GM18502 (cell line): ENCODE measurements around the gene RBM18.

ENCODE experiments used
- ATAC-seq: cut with Tn5 transposase; IDR thresholded peaks from one replicate; pipeline ENCODE4 v1.9.1; 2021; ENCODE audit warnings: mild to moderate bottlenecking; ENCODE audit not compliant: unreplicated experiment, poor library complexity

The RBM18 gene, protein sequence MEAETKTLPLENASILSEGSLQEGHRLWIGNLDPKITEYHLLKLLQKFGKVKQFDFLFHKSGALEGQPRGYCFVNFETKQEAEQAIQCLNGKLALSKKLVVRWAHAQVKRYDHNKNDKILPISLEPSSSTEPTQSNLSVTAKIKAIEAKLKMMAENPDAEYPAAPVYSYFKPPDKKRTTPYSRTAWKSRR

DNA sequence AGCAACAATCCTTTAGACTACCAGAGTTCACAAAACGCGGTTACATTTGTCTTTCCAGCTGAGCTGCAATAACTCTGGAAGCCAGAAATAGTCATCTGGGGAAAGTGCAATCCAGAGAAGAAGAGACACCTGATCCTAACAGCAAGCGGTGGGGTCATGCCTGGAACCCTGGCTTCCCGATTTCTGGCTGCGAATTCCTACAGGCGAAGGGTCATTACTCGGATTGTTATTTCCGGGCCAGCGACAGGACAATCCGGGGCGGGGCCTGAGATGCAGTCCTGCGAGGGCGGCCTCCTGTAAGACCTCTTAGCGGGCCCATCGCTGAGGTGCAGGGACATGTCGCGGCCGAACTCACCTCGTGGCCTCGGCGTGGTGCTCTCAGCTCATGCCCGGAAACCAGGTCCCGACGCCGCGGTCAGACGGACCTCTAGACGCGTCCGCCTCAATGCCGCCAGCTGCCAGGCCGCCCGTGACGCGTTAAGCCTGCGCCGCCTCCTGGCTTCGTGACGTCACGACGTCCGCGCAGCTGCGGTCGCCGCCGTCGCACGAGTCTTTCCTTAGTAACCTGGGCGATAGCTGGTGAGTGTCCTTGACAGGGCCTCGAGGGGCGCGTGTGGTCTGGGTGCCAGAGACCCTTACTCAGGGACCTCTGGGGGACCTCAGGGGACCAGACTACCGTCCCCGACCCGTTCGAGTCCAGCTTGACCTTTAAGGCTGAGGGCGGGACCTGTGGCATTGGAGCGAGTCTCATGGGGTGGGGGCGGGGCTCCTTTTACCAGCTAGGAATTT lies at the start of gene RBM18, which contains the start of gene MRRF:
RBM18 (minus strand) TSS at position 481 of the 789 bp plus-strand sequence. CDS start 3,348 bp downstream, outside the sequence.
MRRF (plus strand) TSS at position 523 of the 789 bp plus-strand sequence. CDS start 6,010 bp downstream, outside the sequence.
- peak; percentile 87 for ATAC-seq

DNA sequence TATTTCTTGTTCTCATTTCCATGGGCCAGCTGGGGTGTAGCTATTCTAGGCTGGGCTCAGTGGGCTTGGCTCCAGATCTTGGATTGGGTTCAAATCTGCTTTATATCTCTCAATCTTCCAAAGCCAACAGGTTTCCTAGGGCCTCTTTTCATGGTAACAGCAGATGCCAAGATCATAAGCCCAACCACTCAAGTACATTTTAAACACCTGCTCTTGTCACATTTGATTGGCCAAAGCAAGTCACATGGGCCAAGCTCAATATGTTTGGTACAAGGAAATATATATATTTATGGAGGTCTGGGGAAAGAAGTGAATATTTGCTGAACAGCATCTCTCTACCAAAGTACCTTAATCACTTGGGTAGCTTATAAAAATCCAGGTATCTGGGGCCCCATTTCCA lies 49.5 kb upstream of the RBM18 start:
- ATAC-seq = no peak

- no peak for ATAC-seq
Measured at GRCh38 chr9:122309861-122310260, 45.2 kb upstream of the RBM18 start.

DNA sequence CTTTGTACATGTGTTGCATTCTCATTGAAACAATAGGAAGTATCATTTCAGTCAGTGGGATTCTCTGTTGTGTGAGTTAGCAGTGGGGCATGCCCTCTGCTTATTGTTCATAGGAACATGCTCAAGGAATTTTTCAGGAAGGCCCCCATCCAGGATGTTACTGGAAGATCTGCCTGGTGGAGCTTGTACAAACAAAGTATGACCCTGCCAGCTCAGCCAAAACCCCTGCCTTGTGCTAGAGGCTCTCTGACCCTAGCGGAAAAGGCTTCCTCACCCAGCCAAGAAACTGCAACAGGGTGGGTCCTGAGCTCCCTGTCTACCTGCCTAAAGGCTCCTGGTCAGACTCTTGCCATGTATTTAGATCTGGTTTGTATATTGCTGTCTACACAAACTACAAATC lies 43.3 kb upstream of the RBM18 start:
- no peak for ATAC-seq

- ATAC-seq = no peak
Measured at GRCh38 chr9:122307061-122307460, 42.4 kb upstream of the RBM18 start.

DNA sequence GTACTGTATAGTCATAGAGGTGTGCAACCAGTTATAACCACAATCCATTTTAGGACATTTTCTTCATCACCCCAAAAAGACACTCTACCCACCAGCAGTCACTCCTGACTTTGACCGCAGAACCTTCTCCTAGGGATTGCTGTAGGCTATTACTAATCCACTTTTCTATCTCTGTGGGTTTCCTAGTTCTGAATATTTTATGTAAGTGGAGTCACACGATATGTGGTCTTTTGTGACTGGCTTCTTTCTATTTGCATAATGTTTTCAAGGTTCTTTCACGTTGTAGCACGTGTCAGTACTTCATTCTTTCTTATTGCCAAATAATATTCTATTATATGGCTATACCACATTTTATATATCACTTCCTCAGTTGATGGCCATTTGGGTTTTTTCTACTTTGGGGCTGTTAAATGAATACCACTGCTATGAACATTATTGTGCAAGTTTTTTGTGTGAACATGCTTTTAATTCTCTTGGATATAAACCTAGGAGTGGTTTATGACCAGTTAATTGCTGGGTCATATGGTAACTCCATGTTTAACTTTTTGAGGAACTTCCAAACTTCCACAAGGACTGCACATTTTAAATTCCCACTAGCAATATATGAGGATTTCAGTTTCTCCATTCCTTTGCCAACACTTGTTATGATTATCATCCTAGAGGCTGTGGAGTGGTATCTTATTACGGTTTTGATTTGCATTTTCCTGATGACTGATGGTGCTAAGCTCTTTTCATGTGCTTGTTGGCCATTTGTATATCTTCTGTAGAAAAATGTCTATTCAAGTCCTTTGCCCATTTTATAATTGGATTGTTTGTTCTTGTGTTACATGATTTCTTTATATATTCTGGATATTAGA lies 37.8 kb upstream of the RBM18 start:
- no peak for ATAC-seq

DNA sequence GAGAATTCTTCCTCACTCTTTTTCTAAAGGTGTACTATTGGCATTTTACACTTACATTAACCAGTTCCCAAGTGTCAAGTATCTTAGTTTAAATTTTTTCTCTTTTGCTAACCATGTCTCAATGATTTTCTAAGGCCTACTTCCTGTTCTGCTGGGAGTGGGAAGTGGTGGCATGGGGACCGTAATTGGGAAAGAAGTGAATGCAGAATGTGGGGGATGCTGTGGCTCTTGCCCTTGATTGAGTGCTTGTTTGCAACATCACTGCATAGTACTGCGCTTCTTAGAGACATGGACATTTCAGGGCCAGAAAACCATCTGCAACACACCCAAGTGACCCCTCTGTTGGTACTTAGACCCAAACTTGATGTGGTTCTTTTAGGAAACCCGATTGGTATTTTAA lies 32.9 kb upstream of the RBM18 start:
- no peak for ATAC-seq

DNA sequence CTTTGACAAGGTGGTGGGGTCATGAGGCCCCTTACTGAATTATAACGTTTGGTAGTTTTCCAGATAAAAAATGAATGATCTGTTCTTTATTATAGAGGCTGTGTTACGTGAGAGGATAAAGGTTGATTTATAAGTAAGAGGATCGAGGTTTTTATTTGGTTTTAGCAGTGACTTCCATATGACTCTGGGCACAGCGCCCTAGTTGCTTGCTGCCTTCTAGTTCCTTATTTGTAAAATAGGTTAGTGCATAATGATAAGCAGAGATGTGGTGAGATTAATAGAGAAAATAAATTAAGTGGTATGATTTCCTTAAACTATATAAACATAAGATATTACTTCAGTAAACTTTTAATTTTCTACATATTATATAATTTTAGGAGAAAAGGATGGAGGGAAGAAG lies 29.9 kb upstream of the RBM18 start:
- no peak for ATAC-seq

DNA sequence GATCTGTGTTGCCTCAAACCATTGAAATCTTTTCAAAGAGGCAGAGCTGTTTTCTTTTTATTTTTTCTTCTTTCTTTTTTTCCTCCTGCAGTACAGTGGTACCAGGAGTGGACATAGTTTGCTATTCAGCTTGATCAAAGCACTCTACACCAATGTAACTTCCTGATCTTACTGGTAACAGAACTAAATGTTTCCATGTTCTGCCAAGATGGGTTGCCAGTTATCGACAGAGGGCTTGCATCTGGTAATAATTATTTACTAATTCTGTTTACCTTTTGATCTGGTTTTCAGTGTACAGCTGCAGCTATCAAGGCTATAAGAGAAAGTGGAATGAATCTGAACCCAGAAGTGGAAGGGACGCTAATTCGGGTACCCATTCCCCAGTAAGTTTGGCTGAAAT lies 26.8 kb upstream of the RBM18 start:
- no peak for ATAC-seq

DNA sequence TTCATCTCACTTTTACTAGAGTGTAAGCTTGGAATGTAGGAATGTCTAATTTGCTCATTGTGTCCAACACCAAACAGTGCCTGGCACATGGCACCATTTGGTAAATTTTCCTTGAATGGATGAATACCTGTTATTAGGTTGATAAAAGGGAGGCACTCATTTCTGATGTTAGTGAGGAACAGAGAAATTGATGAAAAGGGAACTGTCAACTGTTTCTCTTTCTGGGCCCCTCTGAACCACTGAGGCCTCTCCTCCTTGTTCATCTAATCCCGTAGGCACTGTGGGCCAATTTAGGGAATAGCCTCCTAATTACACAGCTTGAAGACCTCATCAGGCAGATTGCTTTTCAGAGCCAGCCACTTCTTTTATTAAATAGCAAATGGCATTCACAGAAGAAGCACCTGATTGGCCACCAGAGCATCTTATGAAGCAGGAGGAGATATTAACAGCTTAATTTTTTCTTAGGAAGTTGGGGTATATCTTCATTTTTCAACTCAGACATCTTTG lies 22.6 kb upstream of the RBM18 start:
- ATAC-seq = no peak

DNA sequence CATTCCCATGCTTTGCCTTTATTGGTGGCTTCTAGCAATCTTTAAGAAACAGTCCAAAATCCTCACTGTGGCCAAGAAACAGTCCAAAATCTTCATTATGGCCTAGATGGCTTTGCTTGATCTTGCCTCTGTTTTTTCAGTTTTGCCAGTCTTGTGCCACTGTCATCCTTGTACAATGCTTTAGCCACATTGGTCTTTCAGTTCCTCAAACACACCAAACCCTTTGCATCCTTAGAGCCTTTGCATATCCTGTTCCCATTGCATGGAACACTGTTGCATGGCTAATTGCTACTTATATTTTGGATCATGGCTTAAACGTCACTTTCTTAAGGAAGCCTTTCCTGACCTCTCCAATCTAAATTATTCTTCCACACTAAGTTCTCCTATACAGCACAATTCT lies 22.1 kb upstream of the RBM18 start:
- ATAC-seq = peak; percentile 67

- ATAC-seq = no peak
Measured at GRCh38 chr9:122281368-122281767, 16.7 kb upstream of the RBM18 start.

DNA sequence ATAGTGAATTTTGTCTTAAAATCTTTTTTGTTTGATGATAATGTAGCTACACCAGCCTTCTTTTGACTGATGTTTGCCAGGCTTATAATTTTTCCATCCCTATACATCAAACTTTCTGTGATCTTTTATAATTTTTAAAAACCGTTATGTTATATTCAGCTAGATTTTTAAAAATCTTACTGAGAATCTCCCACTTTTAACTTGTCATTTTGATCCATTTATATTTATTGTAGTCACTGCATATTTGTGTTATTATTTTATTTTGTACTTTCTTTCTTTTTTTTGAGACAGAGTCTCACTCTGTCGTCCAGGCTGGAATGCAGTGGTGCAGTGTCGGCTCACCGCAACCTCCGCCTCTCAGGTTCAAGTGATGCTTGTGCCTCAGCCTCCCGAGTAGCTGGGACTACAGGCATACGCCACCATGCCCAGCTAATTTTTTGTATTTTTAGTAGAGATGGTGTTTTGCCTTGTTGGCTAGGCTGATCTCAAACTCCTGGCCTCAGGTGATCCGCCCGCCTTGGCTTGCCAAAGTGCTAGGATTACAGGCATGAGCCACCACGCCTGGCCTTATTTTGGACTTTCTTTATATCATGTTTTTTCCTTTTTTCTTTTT lies 12.8 kb upstream of the RBM18 start:
- no peak for ATAC-seq

- ATAC-seq = no peak
Measured at GRCh38 chr9:122276096-122276495, 11.5 kb upstream of the RBM18 start.

GRCh38 chr9:122274055-122274454 lies 9.4 kb upstream of the RBM18 start:
- ATAC-seq = no peak

DNA sequence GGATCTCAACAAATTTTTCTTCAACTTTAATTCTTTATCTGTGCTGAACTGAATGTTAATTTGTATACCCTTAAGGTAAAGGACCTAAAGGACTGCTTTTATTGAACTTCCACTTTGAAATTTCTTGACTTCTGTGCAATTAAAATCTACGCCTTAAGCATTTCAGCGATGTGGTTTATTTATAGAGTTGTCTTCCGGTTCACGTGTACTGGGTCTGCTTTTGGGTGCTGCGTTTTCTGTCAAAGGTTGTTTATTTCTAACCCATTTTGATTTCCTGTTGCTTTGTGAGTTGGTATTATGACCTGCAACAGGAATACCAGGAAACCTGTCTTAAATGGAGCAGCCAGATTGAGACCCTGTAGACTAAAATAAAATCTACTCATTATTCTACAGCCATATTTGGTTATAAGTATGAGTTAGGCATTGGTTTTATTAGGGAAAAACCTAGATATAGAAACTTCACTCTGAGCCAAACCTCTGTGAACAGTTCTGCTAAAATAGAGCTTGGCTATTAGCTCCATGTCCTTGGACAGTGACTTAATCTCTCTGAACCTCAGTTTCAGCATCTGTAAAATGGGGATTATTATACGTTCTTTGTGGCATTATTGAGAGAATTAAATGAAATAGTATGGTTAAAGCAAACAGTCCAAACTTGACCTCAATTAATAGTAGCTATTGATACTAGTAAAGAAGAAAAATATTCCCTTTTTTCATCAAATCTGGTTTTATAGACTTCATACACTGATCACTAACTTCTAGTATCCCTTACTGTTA lies 3.6 kb upstream of the RBM18 start:
- no peak for ATAC-seq

- peak; percentile 36 for ATAC-seq
Measured at GRCh38 chr9:122265149-122265915, 692 bp upstream of the RBM18 start.

GRCh38 chr9:122263699-122264349 lies 816 bp downstream of the RBM18 start:
- ATAC-seq = no peak
